K562 (cell line): ENCODE measurements around the gene HLA-DPA1. TPM values are rescaled to one million over a fixed set of nuclear protein-coding genes. Genes with fewer than 3 reads are reported as not detected.

Source experiments
- ATAC-seq: fragments of 200-7000 bp; cut with Tn5 transposase; 3 replicates; pipeline ENCODE4 v1.9.1; 2020; ENCODE audit warnings: moderate library complexity
- BruUV-seq: library from RNA; stranded (reverse); fragments of 400-500 nt; replicated peaks from 2 replicates; lab custom pipeline; 2021; lab: Mats Ljungman, UMichigan
- CTCF ChIA-PET: fragments of 300-600 bp; formaldehyde crosslinking; extraction: SDS; loops from one replicate; lab custom pipeline; 2021; ENCODE audit warnings: low intra/inter-chr PET ratio; lab: Yijun Ruan, JAX
- POLR2A ChIA-PET: fragments of 300-600, 350-650 bp; sonication (Branson Sonifier 250); formaldehyde crosslinking; extraction: SDS; loops from one replicate; lab custom pipeline; 2021; ENCODE audit warnings: antibody characterized with exemption, inconsistent platforms; lab: Yijun Ruan, JAX
- DNase-seq, 4 experiments: peaks; one replicate each; pipeline versions ENCODE4 v3.0.0 to v3.0.0-alpha.2; 2011 to 2018; ENCODE audit warnings: low spot score in 3 of 4, mixed read lengths in 3 of 4; ENCODE audit errors: extremely low read depth in 1 of 4
- FAIRE-seq: peaks from 2 replicates; lab custom pipeline; 2011; peaks lifted over from hg19 to GRCh38; lab: Jason Lieb, UNC
- H2AFZ ChIP-seq: 2 replicates; pipeline ENCODE4 v1.6.0; 2011; ENCODE audit warnings: low read depth, low read length, control low read depth, inconsistent platforms
- H3K27ac ChIP-seq: fragments of 200-600 bp; 3 replicates; pipeline ENCODE4 v1.8.0; 2011; ENCODE audit warnings: low read depth, mild to moderate bottlenecking, control low read depth, inconsistent platforms, low read length, moderate library complexity, mixed read lengths; ENCODE audit errors: extremely low read depth
- H3K27me3 ChIP-seq, 2 experiments: fragments of 300-600 bp in 1 of 2; 2 replicates in 1 of 2; 3 replicates in 1 of 2; pipeline versions ENCODE4 v1.6.0 to v1.8.0; 2011; ENCODE audit warnings: inconsistent platforms in 2 of 2, low read length in 2 of 2, mild to moderate bottlenecking in 1 of 2, mixed read lengths in 1 of 2, moderate library complexity in 1 of 2; ENCODE audit not compliant: control insufficient read depth in 2 of 2, insufficient read depth in 2 of 2
- H3K36me3 ChIP-seq: fragments of 300-600 bp; 3 replicates; pipeline ENCODE4 v1.8.0; 2011; ENCODE audit warnings: mild to moderate bottlenecking, low read length, inconsistent platforms; ENCODE audit not compliant: control insufficient read depth, insufficient read depth
- H3K4me1 ChIP-seq, 2 experiments: fragments of 200-600 bp in 1 of 2; replicated peaks in 1 of 2; 2 replicates in 1 of 2; 3 replicates in 1 of 2; pipeline versions ENCODE4 v1.5.1 to v1.8.0; 2011; ENCODE audit warnings: inconsistent platforms in 2 of 2, low read length in 2 of 2, mild to moderate bottlenecking in 1 of 2, mixed read lengths in 1 of 2, moderate library complexity in 1 of 2; ENCODE audit not compliant: control insufficient read depth in 2 of 2, insufficient read depth in 2 of 2
- H3K4me2 ChIP-seq: 2 replicates; pipeline ENCODE4 v1.6.1; 2011; ENCODE audit warnings: low read length, control low read depth, inconsistent platforms, mixed read lengths; ENCODE audit not compliant: insufficient read depth
- H3K4me3 ChIP-seq: fragments of 200-600 bp; sonication (generic), shearing (Covaris generic); 2 replicates; pipeline ENCODE4 v1.5.1; 2016; ENCODE audit warnings: control low read depth, inconsistent platforms
- H3K79me2 ChIP-seq: fragments of 200-600 bp; 3 replicates; pipeline ENCODE4 v1.8.0; 2011; ENCODE audit warnings: low read length, inconsistent platforms; ENCODE audit not compliant: control insufficient read depth, insufficient read depth
- H3K9ac ChIP-seq, 2 experiments: 2 replicates each; pipeline versions ENCODE4 v1.6.0 to v1.6.1; 2011; ENCODE audit warnings: low read depth in 2 of 2, low read length in 2 of 2, control low read depth in 1 of 2, inconsistent platforms in 1 of 2, mild to moderate bottlenecking in 1 of 2, mixed read lengths in 1 of 2; ENCODE audit not compliant: insufficient read depth in 1 of 2
- H3K9me1 ChIP-seq: one replicate; pipeline ENCODE4 v1.6.0; 2011; ENCODE audit warnings: inconsistent platforms, mild to moderate bottlenecking, low read length, moderate library complexity; ENCODE audit not compliant: control insufficient read depth, insufficient read depth
- H3K9me3 ChIP-seq: replicated peaks from 2 replicates; pipeline ENCODE4 v1.5.1; 2011; ENCODE audit warnings: low read depth, low read length, inconsistent platforms; ENCODE audit not compliant: control insufficient read depth, insufficient read depth
- H4K20me1 ChIP-seq: replicated peaks from 2 replicates; pipeline ENCODE4 v1.6.1; 2011; ENCODE audit warnings: low read length, inconsistent platforms, mixed read lengths; ENCODE audit not compliant: control insufficient read depth, insufficient read depth
- CBFA2T2 ChIP-seq: fragments of 450-650 bp; conservative IDR thresholded peaks from 2 replicates; pipeline ENCODE4 v1.6.1; 2017; ENCODE audit warnings: mild to moderate bottlenecking
- KLF6 ChIP-seq: fragments of 250-450 bp; sonication (Bioruptor Pico); IDR thresholded peaks from 2 replicates; pipeline ENCODE4 v1.4.0; 2020; ENCODE audit warnings: mild to moderate bottlenecking, moderate library complexity, borderline replicate concordance
- MIER1 ChIP-seq: fragments of 450-650 bp; IDR thresholded peaks from 2 replicates; pipeline ENCODE4 v1.6.1; 2016; ENCODE audit warnings: antibody characterized with exemption, mild to moderate bottlenecking, low read depth
- NCOA4 ChIP-seq: fragments of 450-650 bp; IDR thresholded peaks from 2 replicates; pipeline ENCODE4 v1.6.1; 2018; ENCODE audit warnings: mild to moderate bottlenecking; ENCODE audit not compliant: partially characterized antibody
- PCBP2 ChIP-seq: fragments of 200-400 bp; formaldehyde crosslinking; IDR thresholded peaks from 2 replicates; pipeline ENCODE4 v1.6.1; 2018; ENCODE audit warnings: low read length, low read depth, mild to moderate bottlenecking, moderate library complexity; ENCODE audit not compliant: poor library complexity, severe bottlenecking
- RFX1 ChIP-seq: fragments of 450-650 bp; IDR thresholded peaks from 2 replicates; pipeline ENCODE4 v1.6.1; 2016; ENCODE audit warnings: mild to moderate bottlenecking, moderate library complexity
- SMC3 ChIP-seq: conservative IDR thresholded peaks from 2 replicates; pipeline ENCODE4 v1.6.1; 2011; ENCODE audit warnings: low read depth, low read length, improper control_type of control experiment; ENCODE audit not compliant: insufficient read depth
- SPI1 ChIP-seq: IDR thresholded peaks from 2 replicates; pipeline ENCODE4 v1.6.1; 2011; ENCODE audit warnings: low read depth, low read length, control low read depth, borderline replicate concordance
- ZNF408 ChIP-seq: fragments of 250-450 bp; sonication (Bioruptor Pico); IDR thresholded peaks from 2 replicates; pipeline ENCODE4 v1.4.0; 2020; ENCODE audit warnings: low read depth, mild to moderate bottlenecking, moderate library complexity
- ZNF445 ChIP-seq: fragments of 250-450 bp; sonication (Bioruptor Pico); IDR thresholded peaks from 2 replicates; pipeline ENCODE4 v1.4.0; 2020; ENCODE audit warnings: low read depth, mild to moderate bottlenecking, moderate library complexity
- ZNF785 ChIP-seq: fragments of 250-450 bp; sonication (Bioruptor Pico); IDR thresholded peaks from 2 replicates; pipeline ENCODE4 v1.4.0; 2020; ENCODE audit warnings: mild to moderate bottlenecking
- WGBS: fragments of 100-300 bp; shearing (Covaris generic); methylation state at CpG from one replicate; pipeline ENCODE4 v1.1.6; 2016; ENCODE audit warnings: low coverage, mixed read lengths; ENCODE audit not compliant: insufficient coverage; ENCODE audit errors: missing lambda C conversion rate; 5-methylcytosine and 5-hydroxymethylcytosine counted together
- in situ Hi-C: fragments of 300-500 bp; cut with MboI; formaldehyde crosslinking; loops from 4 replicates; pipeline ENCODE4 v1.15.0; 2018; ENCODE audit warnings: inconsistent platforms, mixed read lengths
- intact Hi-C: fragments of 100-400 bp; cut with micrococcal nuclease; formaldehyde crosslinking; loops from 2 replicates; pipeline ENCODE4 v1.14.2; 2022
- polyA plus RNA-seq, 8 experiments: library from polyadenylated mRNA; depleted of rRNA in 4 of 8; stranded (reverse) in 5 of 8; unstranded in 3 of 8; fragments of >200 nt; fragmentation: Nextera tagmentation in 2 of 8; fragmentation: Illumina TruSeq in 1 of 8; extraction: Ambion mirVana in 2 of 8; extraction: Trizol in 1 of 8; gene quantifications; 2 replicates each; pipeline versions ENCODE4 v1.2.1 to v1.2.3, GENCODE V29; 2011 to 2014; ENCODE audit warnings: inconsistent platforms in 1 of 8, missing spikeins in 1 of 8
- total RNA-seq, 7 experiments: library from RNA; depleted of rRNA in 6 of 7; stranded (reverse); fragments of >200 nt in 6 of 7; fragmentation: Illumina TruSeq in 2 of 7; extraction: Trizol in 2 of 7; gene quantifications; 2 replicates each; pipeline versions ENCODE4 v1.2.1 to v1.2.3, GENCODE V29; 2011 to 2021; ENCODE audit warnings: low replicate concordance in 1 of 7
- TF ChIP-seq, protein P1 (sequence below): sonication (generic); formaldehyde crosslinking; IDR thresholded peaks from 2 replicates; pipeline ENCODE4 v1.8.1; 2023; ENCODE audit warnings: mild to moderate bottlenecking, missing genetic modification reagents, moderate library complexity
- TF ChIP-seq, protein P2 (sequence below): sonication (generic); formaldehyde crosslinking; IDR thresholded peaks from 2 replicates; pipeline ENCODE4 v1.9.0; 2022; ENCODE audit warnings: mild to moderate bottlenecking, missing genetic modification reagents

HLA-DPA1 gene
- total and polyA plus RNA-seq, 9 of the 15 experiments (the other 6 are each of a cell fraction or from before 2014, with no cell fraction given) = 0.23 to 0.93 (median 0.55) TPM

- no peak overlapping the region for H3K4me3 ChIP-seq
Observed at GRCh38 chr6:33114406-33114805, 41.0 kb upstream of the HLA-DPA1 start.

DNA sequence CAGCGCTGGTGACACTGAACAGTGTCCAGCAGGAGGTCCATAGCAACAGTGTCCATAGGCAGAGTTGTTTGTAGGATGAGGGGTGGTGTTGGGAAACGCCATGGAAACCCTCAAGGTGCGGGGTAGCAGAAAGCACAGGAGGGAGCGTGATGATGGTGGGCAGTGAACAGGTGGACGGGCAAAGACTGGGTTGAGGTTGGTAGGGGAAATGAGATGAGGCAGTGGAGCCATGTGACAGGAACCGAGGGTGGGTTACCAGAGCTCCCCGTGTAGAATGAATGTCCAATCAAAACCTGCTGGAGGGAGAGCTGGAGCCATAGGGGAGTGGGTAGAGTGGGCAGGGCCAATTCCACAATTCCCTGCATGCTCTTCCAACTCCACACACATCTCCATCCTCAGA is 40.3 kb upstream of the HLA-DPA1 start:
- H3K4me1 ChIP-seq = peaks cover 0 to 6% of the 10 kb centered on the region in 2 experiments; a peak in 1 of 5 replicates
- H4K20me1 ChIP-seq = no peaks in the 10 kb centered on the region; the same call in 1 of the 2 replicates
- no peaks in the 10 kb centered on the region for H3K9me1 ChIP-seq
- WGBS = 1% methylated on average over 7 of the region's 7 CpGs
- POLR2A ChIA-PET = interaction anchor here (0.5 to 0.8 kb wide), 2 partner anchors 142 to 851 kb away, joined by 3 read pairs; no protein-coding TSS in a partner anchor
- H3K4me2 ChIP-seq = no peak overlapping the region
- H3K79me2 ChIP-seq = no peaks in the 10 kb centered on the region
- no peak overlapping the region for H3K9ac ChIP-seq
- H3K27ac ChIP-seq = no peak overlapping the region
- H3K9me3 ChIP-seq = no peaks in the 10 kb centered on the region
- FAIRE-seq (no peak), ATAC-seq (no peak), DNase-seq (no peak)
- BruUV-seq = no TSS peak
- no peak for TF ChIP-seq PCBP2
- no peak for TF ChIP-seq CBFA2T2
- TF ChIP-seq, protein P1, sequence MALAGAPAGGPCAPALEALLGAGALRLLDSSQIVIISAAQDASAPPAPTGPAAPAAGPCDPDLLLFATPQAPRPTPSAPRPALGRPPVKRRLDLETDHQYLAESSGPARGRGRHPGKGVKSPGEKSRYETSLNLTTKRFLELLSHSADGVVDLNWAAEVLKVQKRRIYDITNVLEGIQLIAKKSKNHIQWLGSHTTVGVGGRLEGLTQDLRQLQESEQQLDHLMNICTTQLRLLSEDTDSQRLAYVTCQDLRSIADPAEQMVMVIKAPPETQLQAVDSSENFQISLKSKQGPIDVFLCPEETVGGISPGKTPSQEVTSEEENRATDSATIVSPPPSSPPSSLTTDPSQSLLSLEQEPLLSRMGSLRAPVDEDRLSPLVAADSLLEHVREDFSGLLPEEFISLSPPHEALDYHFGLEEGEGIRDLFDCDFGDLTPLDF (CRISPR knock-in tag) = no peak
- no peak for TF ChIP-seq MIER1
- no peak for TF ChIP-seq ZNF445 (CRISPR knock-in tag)
- TF ChIP-seq KLF6 (CRISPR knock-in tag) = no peak
- TF ChIP-seq ZNF785 (CRISPR knock-in tag) = no peak
- TF ChIP-seq NCOA4 = no peak
- TF ChIP-seq ZNF408 = no peak
- TF ChIP-seq RFX1 = no peak
- no peak for TF ChIP-seq SMC3
- intact Hi-C loops (no loop called here), in situ Hi-C loops (no loop called here)
- CTCF ChIA-PET = interaction anchor here (1.2 kb wide), 1 partner anchor 99 kb away, joined by 4 read pairs; no protein-coding TSS in a partner anchor
- no peaks in the 10 kb centered on the region for H3K36me3 ChIP-seq
- no peak overlapping the region for H2AFZ ChIP-seq
- H3K27me3 ChIP-seq = peaks cover 15 to 35% of the 10 kb centered on the region in 2 experiments; a peak in 4 of 5 replicates
- H3K4me3 ChIP-seq = no peak overlapping the region

More at GRCh38 chr6:33114406-33114805, 41.0 kb upstream of the HLA-DPA1 start:
- Histone ChIP-seq H2AFZ (no peak overlapping the region), H3K9me3 (no peaks in the 10 kb centered on the region), H3K4me2 (no peak overlapping the region), H4K20me1 (no peaks in the 10 kb centered on the region; the same call in 1 of the 2 replicates), H3K27me3 (peaks cover 12 to 35% of the 10 kb centered on the region in 2 experiments; a peak in 4 of 5 replicates), H3K9me1 (no peaks in the 10 kb centered on the region), H3K9ac (no peak overlapping the region), H3K79me2 (no peaks in the 10 kb centered on the region), H3K4me1 (peaks cover 0 to 6% of the 10 kb centered on the region in 2 experiments; a peak in 1 of 5 replicates), H3K36me3 (no peaks in the 10 kb centered on the region), H3K27ac (no peak overlapping the region)
- intact Hi-C loops = no loop called here
- in situ Hi-C loops = no loop called here
- ChIA-PET POLR2A (interaction anchor here (0.5 to 0.9 kb wide), 3 partner anchors 143 to 850 kb away, joined by 3 read pairs; no protein-coding TSS in a partner anchor), CTCF (interaction anchor here (1.2 kb wide), 1 partner anchor 100 kb away, joined by 4 read pairs; no protein-coding TSS in a partner anchor)
- TF ChIP-seq, protein P2, sequence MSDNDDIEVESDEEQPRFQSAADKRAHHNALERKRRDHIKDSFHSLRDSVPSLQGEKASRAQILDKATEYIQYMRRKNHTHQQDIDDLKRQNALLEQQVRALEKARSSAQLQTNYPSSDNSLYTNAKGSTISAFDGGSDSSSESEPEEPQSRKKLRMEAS (CRISPR knock-in tag) = no peak
- TF ChIP-seq SPI1 = 0 out of 2 replicates have a peak, but pooled peaks have one; percentile 1
- BruUV-seq = no TSS peak
- no peak for FAIRE-seq
- DNase-seq = no peak
- ATAC-seq = no peak
